Endodermal cell (in vitro differentiated cells): ENCODE data around the gene RELL1. TPM values are rescaled to one million over a fixed set of nuclear protein-coding genes. Genes with fewer than 3 reads are reported as not detected.

Experiments
- DNase-seq: peaks from one replicate; pipeline ENCODE4 v3.0.0-alpha.2; 2017
- H3K27ac ChIP-seq: 2 replicates; pipeline ENCODE4 v1.5.1; 2013; ENCODE audit warnings: mild to moderate bottlenecking, low read depth, low read length, moderate library complexity
- H3K27me3 ChIP-seq: 2 replicates; pipeline ENCODE4 v1.6.1; 2013; ENCODE audit warnings: mild to moderate bottlenecking, low read length, moderate library complexity; ENCODE audit not compliant: insufficient read depth, control insufficient read depth, poor library complexity, severe bottlenecking
- H3K36me3 ChIP-seq: 2 replicates; pipeline ENCODE4 v1.7.0; 2013; ENCODE audit warnings: mild to moderate bottlenecking, low read length, moderate library complexity; ENCODE audit not compliant: control insufficient read depth, insufficient read depth
- H3K4me1 ChIP-seq: one replicate; pipeline ENCODE4 v1.7.0; 2013; ENCODE audit warnings: low read length; ENCODE audit not compliant: control insufficient read depth, insufficient read depth
- H3K4me3 ChIP-seq: 2 replicates; pipeline ENCODE4 v1.5.1; 2013; ENCODE audit warnings: mild to moderate bottlenecking, low read length, moderate library complexity
- H3K9ac ChIP-seq: 2 replicates; pipeline ENCODE4 v1.6.1; 2013; ENCODE audit warnings: mild to moderate bottlenecking, low read length, moderate library complexity; ENCODE audit not compliant: poor library complexity, severe bottlenecking; ENCODE audit errors: extremely low read depth
- H3K9me3 ChIP-seq: 2 replicates; pipeline ENCODE4 v1.6.1; 2013; ENCODE audit warnings: mild to moderate bottlenecking, low read length, moderate library complexity; ENCODE audit not compliant: control insufficient read depth
- H3K27ac Mint-ChIP-seq: 2 replicates; pipeline ENCODE4 v1.8.0; 2020; ENCODE audit warnings: mixed read lengths
- H3K27me3 Mint-ChIP-seq: 2 replicates; pipeline ENCODE4 v1.8.0; 2021; ENCODE audit warnings: mild to moderate bottlenecking, mixed read lengths; ENCODE audit not compliant: insufficient read depth
- H3K36me3 Mint-ChIP-seq: 2 replicates; pipeline ENCODE4 v1.8.0; 2020; ENCODE audit warnings: low read depth, mixed read lengths
- H3K4me1 Mint-ChIP-seq: 2 replicates; pipeline ENCODE4 v1.8.0; 2020; ENCODE audit warnings: mixed read lengths
- H3K4me3 Mint-ChIP-seq: 2 replicates; pipeline ENCODE4 v1.8.0; 2020; ENCODE audit warnings: mild to moderate bottlenecking, moderate library complexity, mixed read lengths
- H3K9me3 Mint-ChIP-seq: 2 replicates; pipeline ENCODE4 v1.8.0; 2020; ENCODE audit warnings: mild to moderate bottlenecking, mixed read lengths
- CTCF ChIP-seq: fragments of 200-600 bp; sonication (generic); conservative IDR thresholded peaks from 2 replicates; pipeline ENCODE4 v1.5.0; 2021; ENCODE audit warnings: antibody characterized with exemption, mild to moderate bottlenecking
- WGBS, 2 experiments: methylation state at CpG; one replicate each; pipeline versions ENCODE4 v1.1.5 to v1.1.7; 2013; ENCODE audit warnings: missing lambda C conversion rate in 2 of 2, mixed read lengths in 1 of 2; ENCODE audit not compliant: insufficient coverage in 1 of 2, insufficient read length in 1 of 2; 5-methylcytosine and 5-hydroxymethylcytosine counted together
- total RNA-seq, 2 donors: library from RNA; stranded (reverse); fragmentation: NEBNext Ultra II Directional in 1 of 2; extraction: Animal tissue kit (Norgen Biotek cat#: 25700) in 1 of 2; gene quantifications; 2 replicates in 1 of 2; 3 replicates in 1 of 2; pipeline ENCODE4 v1.2.1, GENCODE V29; 2021

RELL1 gene
- total RNA-seq, 2 donors from 2014 or later: 12.1 to 12.3 TPM

- Mint-ChIP-seq H3K4me1 (peaks cover 60% of the 10 kb centered on the region), H3K9me3 (peaks cover 8% of the 10 kb centered on the region), H3K27ac (no peak overlapping the region), H3K36me3 (peaks cover 4% of the 10 kb centered on the region), H3K4me3 (no peak overlapping the region), H3K27me3 (no peaks in the 10 kb centered on the region)
- H3K9me3 ChIP-seq: no peaks in the 10 kb centered on the region
- 100% methylated on average over 1 of the region's 2 CpGs; no CpG with 5 or more reads in 1 of the 2 experiments for WGBS, 2 experiments
- H3K36me3 ChIP-seq: no peaks in the 10 kb centered on the region
- no peak overlapping the region for H3K9ac ChIP-seq
- no peak for DNase-seq
- TF ChIP-seq CTCF: no peak
- H3K27me3 ChIP-seq: no peaks in the 10 kb centered on the region
- H3K4me1 ChIP-seq: peaks cover 11% of the 10 kb centered on the region
- H3K4me3 ChIP-seq: no peak overlapping the region
- H3K27ac ChIP-seq: no peak overlapping the region
These were observed 18.7 kb downstream of the RELL1 start for GRCh38 chr4:37667197-37668100.

GRCh38 chr4:37666625-37667071 is 19.5 kb downstream of the RELL1 start:
- no peak for DNase-seq
- no peaks in the 10 kb centered on the region for H3K27me3 Mint-ChIP-seq
- H3K9me3 Mint-ChIP-seq: peaks cover 8% of the 10 kb centered on the region
- H3K4me1 Mint-ChIP-seq: peaks cover 59% of the 10 kb centered on the region
- peak overlapping the region; percentile 7 for H3K27ac Mint-ChIP-seq
- no peak overlapping the region for H3K9ac ChIP-seq
- H3K4me3 ChIP-seq: no peak overlapping the region
- H3K27ac ChIP-seq: no peak overlapping the region
- peak; percentile 33 for TF ChIP-seq CTCF
- no peaks in the 10 kb centered on the region for H3K36me3 ChIP-seq
- WGBS, 2 experiments: 48 to 62% methylated on average over 6 of the region's 6 CpGs
- H3K36me3 Mint-ChIP-seq: peaks cover 4% of the 10 kb centered on the region
- H3K4me1 ChIP-seq: peaks cover 12% of the 10 kb centered on the region
- H3K9me3 ChIP-seq: no peaks in the 10 kb centered on the region
- H3K4me3 Mint-ChIP-seq: no peak overlapping the region
- H3K27me3 ChIP-seq: no peaks in the 10 kb centered on the region

DNA sequence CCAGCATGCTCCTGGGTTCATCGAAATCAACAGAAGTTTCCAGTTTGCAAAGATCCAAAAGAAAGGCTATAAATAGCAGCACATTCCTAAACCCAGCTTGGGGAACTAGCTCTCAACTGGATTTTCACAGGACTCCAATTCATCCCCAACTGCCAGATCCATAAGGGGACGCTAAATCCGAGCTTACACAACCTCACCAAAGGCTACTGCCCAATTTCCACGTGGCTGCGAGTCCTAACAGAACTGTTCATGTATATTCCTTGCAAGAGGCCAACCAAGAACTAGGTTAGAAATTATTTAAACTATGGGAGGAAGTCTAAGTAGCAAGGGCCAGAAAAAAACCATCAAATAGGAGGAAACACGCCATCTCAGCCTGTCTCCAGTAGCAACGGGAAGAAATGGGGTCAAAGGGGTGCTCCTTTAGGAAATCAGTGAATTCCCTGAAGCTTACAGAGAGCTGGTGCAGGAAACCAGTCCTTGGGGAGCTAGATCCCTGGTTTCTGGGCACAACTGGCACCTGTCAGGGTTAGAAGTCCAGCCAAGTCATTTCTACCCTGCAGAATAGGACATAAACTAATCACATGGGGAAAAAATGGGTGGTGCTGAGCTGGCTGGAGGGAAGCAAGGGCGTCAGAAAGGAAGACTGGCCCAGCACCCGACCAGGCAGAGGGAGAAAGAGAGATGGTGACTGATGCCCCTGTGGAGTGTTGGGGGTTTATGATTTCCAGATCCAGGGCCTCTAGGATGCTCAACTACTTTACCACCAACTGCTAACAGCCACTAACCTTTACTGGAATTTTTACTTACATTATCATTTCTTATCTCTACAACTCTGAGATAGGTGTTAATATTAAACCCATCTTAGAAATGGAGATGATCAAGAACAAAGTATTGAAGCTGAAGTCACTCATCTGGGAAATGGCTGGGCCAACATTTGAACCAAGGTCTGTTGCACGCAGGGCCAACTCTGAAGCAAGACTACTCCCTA is 20.5 kb downstream of the RELL1 start:
- Histone ChIP-seq H3K4me1 (peaks cover 14% of the 10 kb centered on the region), H3K9ac (no peak overlapping the region), H3K27me3 (no peaks in the 10 kb centered on the region), H3K27ac (no peak overlapping the region), H3K4me3 (no peak overlapping the region), H3K9me3 (no peaks in the 10 kb centered on the region), H3K36me3 (no peaks in the 10 kb centered on the region)
- Mint-ChIP-seq H3K36me3 (peaks cover 4% of the 10 kb centered on the region), H3K4me1 (peaks cover 54% of the 10 kb centered on the region), H3K27me3 (no peaks in the 10 kb centered on the region), H3K4me3 (no peak overlapping the region), H3K27ac (no peak overlapping the region), H3K9me3 (peaks cover 8% of the 10 kb centered on the region)
- TF ChIP-seq CTCF: no peak
- WGBS, 2 experiments: 84 to 93% methylated on average over 3 to 10 of the region's 10 CpGs
- no peak for DNase-seq
